ENCODE data around the gene TMEM225B.

GRCh38 chr7:99601656-99602310, 3.7 kb downstream of the TMEM225B start:
- TF ChIP-seq CTCF (IDR thresholded peaks at IDR 0.05; ENCODE audit: low read depth, low read length, poor library complexity, severe bottlenecking) (peak; percentile 40), EZH2phosphoT487 (IDR thresholded peaks at IDR 0.05; ENCODE audit: borderline replicate concordance, low read length) (no peak)

All from DOHH2 (cell line).